ENCODE data around the gene IL3. TPM values are rescaled to one million over a fixed set of nuclear protein-coding genes. Genes with fewer than 3 reads are reported as not detected.

IL3 gene
- total RNA-seq, 4 donors from 2014 or later, result not detected

- no peak for TF ChIP-seq CTCF (IDR thresholded peaks at IDR 0.05)
- TF ChIP-seq POLR2A (IDR thresholded peaks at IDR 0.05), result no peak
- H3K27ac ChIP-seq, result no peak overlapping the region
- no peaks in the 10 kb centered on the region for H3K9me3 ChIP-seq
- no peaks in the 10 kb centered on the region for H3K36me3 ChIP-seq
- H3K4me1 ChIP-seq, result no peaks in the 10 kb centered on the region
- intact Hi-C loops (cut with DNase I), result no loop called here
- no peak overlapping the region for H3K4me3 ChIP-seq (replicated peaks in 1 of 3)
- no peaks in the 10 kb centered on the region for H3K27me3 ChIP-seq
- DNase-seq, result no peak
Measured at GRCh38 chr5:132090107-132090506, 29.7 kb downstream of the IL3 start.

- no peaks in the 10 kb centered on the region for H3K4me1 ChIP-seq
- DNase-seq, result no peak
- 41 to 79% methylated on average over 3 of the region's 3 CpGs for WGBS, 2 donors
- intact Hi-C loops (cut with DNase I), result no loop called here
- no peaks in the 10 kb centered on the region for H3K27me3 ChIP-seq
- no peaks in the 10 kb centered on the region for H3K9me3 ChIP-seq
- no peaks in the 10 kb centered on the region for H3K36me3 ChIP-seq
- no peak overlapping the region for H3K4me3 ChIP-seq (replicated peaks in 1 of 3)
- no peak overlapping the region for H3K27ac ChIP-seq
- TF ChIP-seq CTCF (IDR thresholded peaks at IDR 0.05), result no peak
- TF ChIP-seq POLR2A (IDR thresholded peaks at IDR 0.05), result no peak
Measured at GRCh38 chr5:132093271-132093670, 32.8 kb downstream of the IL3 start.

GRCh38 chr5:132094393-132095076 is 34.1 kb downstream of the IL3 start:
- TF ChIP-seq CTCF (IDR thresholded peaks at IDR 0.05) (no peak), POLR2A (IDR thresholded peaks at IDR 0.05) (no peak)
- Histone ChIP-seq H3K27ac (no peak overlapping the region), H3K27me3 (no peaks in the 10 kb centered on the region), H3K9me3 (no peaks in the 10 kb centered on the region), H3K36me3 (no peaks in the 10 kb centered on the region), H3K4me3 (replicated peaks in 1 of 3) (no peak overlapping the region), H3K4me1 (no peaks in the 10 kb centered on the region)
- no peak for DNase-seq
- intact Hi-C loops (cut with DNase I), result no loop called here
- WGBS, 2 donors, result 67 to 85% methylated on average over 12 of the region's 12 CpGs

GRCh38 chr5:132095077-132095410 is 34.6 kb downstream of the IL3 start:
- Histone ChIP-seq H3K36me3 (no peaks in the 10 kb centered on the region), H3K27ac (no peak overlapping the region), H3K9me3 (no peaks in the 10 kb centered on the region), H3K4me3 (replicated peaks in 1 of 3) (no peak overlapping the region), H3K27me3 (no peaks in the 10 kb centered on the region), H3K4me1 (no peaks in the 10 kb centered on the region)
- WGBS, 2 donors, result 92% methylated on average over 2 of the region's 2 CpGs
- TF ChIP-seq CTCF (IDR thresholded peaks at IDR 0.05), result no peak
- no peak for TF ChIP-seq POLR2A (IDR thresholded peaks at IDR 0.05)
- intact Hi-C loops (cut with DNase I), result no loop called here
- DNase-seq, result no peak

GRCh38 chr5:132095424-132095972 is 35.0 kb downstream of the IL3 start:
- intact Hi-C loops (cut with DNase I), result no loop called here
- Histone ChIP-seq H3K9me3 (no peaks in the 10 kb centered on the region), H3K27ac (no peak overlapping the region), H3K4me1 (no peaks in the 10 kb centered on the region), H3K27me3 (no peaks in the 10 kb centered on the region), H3K4me3 (replicated peaks in 1 of 3) (no peak overlapping the region), H3K36me3 (no peaks in the 10 kb centered on the region)
- DNase-seq, result no peak
- WGBS, 2 donors, result 64 to 66% methylated on average over 5 to 6 of the region's 6 CpGs
- TF ChIP-seq CTCF (IDR thresholded peaks at IDR 0.05) (no peak), POLR2A (IDR thresholded peaks at IDR 0.05) (no peak)

Measured in thyroid gland (tissue), 4 donors.